Lung (tissue), 12 donors: Measurements from ENCODE around the gene HECW1. TPM values are rescaled to one million over a fixed set of nuclear protein-coding genes. Genes with fewer than 3 reads are reported as not detected.

ENCODE experiments used
- ATAC-seq: fragments of 200-7000 bp; cut with Tn5 transposase; one replicate; pipeline ENCODE4 v1.9.1; 2020; ENCODE audit warnings: moderate number of reproducible peaks; ENCODE audit not compliant: insufficient read depth, low FRiP score
- DNase-seq, 3 donors: peaks; one replicate each; pipeline ENCODE4 v3.0.0-alpha.2; 2013 to 2017
- H3K27ac ChIP-seq, 2 donors: one replicate each; pipeline ENCODE4 v1.5.1; 2013; ENCODE audit warnings: mild to moderate bottlenecking in 2 of 2, moderate library complexity in 2 of 2, control low read depth in 1 of 2, inconsistent platforms in 1 of 2, low read depth in 1 of 2, low read length in 1 of 2
- H3K27me3 ChIP-seq, 3 donors: one replicate each; pipeline ENCODE4 v1.5.1; 2013; ENCODE audit warnings: low read length in 2 of 3; ENCODE audit not compliant: control insufficient read depth in 3 of 3, insufficient read depth in 3 of 3
- H3K36me3 ChIP-seq, 4 donors: one replicate each; pipeline ENCODE4 v1.5.1; 2013; ENCODE audit warnings: low read length in 4 of 4, mild to moderate bottlenecking in 1 of 4, moderate library complexity in 1 of 4; ENCODE audit not compliant: control insufficient read depth in 4 of 4, insufficient read depth in 4 of 4
- H3K4me1 ChIP-seq, 5 donors: one replicate each; pipeline ENCODE4 v1.5.1; 2013; ENCODE audit warnings: low read length in 5 of 5, mild to moderate bottlenecking in 2 of 5, moderate library complexity in 1 of 5; ENCODE audit not compliant: control insufficient read depth in 5 of 5, insufficient read depth in 5 of 5
- H3K4me3 ChIP-seq: one replicate; pipeline ENCODE4 v1.5.1; 2013; ENCODE audit warnings: mild to moderate bottlenecking, control low read depth, moderate library complexity
- H3K9ac ChIP-seq, 2 donors: one replicate each; pipeline ENCODE4 v1.5.1; 2013; ENCODE audit warnings: low read length in 2 of 2, control low read depth in 1 of 2; ENCODE audit not compliant: insufficient read depth in 1 of 2
- H3K9me3 ChIP-seq, 4 donors: one replicate each; pipeline ENCODE4 v1.5.1; 2013; ENCODE audit warnings: low read length in 3 of 4, mild to moderate bottlenecking in 1 of 4, moderate library complexity in 1 of 4; ENCODE audit not compliant: control insufficient read depth in 4 of 4, insufficient read depth in 3 of 4
- CTCF ChIP-seq: IDR thresholded peaks from 2 replicates; pipeline ENCODE4 v1.5.1; 2012; ENCODE audit warnings: mild to moderate bottlenecking; ENCODE audit errors: control extremely low read depth, extremely low read depth
- WGBS, 2 donors: extraction: QIAGEN DNeasy Blood & Tissue Kit; methylation state at CpG; one replicate each; pipeline ENCODE4 v1.1.7; 2013; 5-methylcytosine and 5-hydroxymethylcytosine counted together
- polyA plus RNA-seq, 2 donors: library from polyadenylated mRNA; stranded (reverse); fragments of 200-250 nt; gene quantifications; one replicate each; pipeline ENCODE4 v1.2.1, GENCODE V29; 2013
- total RNA-seq, 2 donors: library from RNA; depleted of rRNA in 1 of 2; stranded (reverse); fragments of >200 nt in 1 of 2; gene quantifications; one replicate each; pipeline ENCODE4 v1.2.1, GENCODE V29; 2014 to 2021
- donor health status: control.
- donor health status: control.
- donor health status: Bipolar disorder and iron deficiency.
- donor health status: healthy.
- donor health status: DM: yes; HTN: yes; CAD: no.

The HECW1 gene
- total and polyA plus RNA-seq, 4 donors: 0.05 to 0.21 (median 0.13) TPM

DNA sequence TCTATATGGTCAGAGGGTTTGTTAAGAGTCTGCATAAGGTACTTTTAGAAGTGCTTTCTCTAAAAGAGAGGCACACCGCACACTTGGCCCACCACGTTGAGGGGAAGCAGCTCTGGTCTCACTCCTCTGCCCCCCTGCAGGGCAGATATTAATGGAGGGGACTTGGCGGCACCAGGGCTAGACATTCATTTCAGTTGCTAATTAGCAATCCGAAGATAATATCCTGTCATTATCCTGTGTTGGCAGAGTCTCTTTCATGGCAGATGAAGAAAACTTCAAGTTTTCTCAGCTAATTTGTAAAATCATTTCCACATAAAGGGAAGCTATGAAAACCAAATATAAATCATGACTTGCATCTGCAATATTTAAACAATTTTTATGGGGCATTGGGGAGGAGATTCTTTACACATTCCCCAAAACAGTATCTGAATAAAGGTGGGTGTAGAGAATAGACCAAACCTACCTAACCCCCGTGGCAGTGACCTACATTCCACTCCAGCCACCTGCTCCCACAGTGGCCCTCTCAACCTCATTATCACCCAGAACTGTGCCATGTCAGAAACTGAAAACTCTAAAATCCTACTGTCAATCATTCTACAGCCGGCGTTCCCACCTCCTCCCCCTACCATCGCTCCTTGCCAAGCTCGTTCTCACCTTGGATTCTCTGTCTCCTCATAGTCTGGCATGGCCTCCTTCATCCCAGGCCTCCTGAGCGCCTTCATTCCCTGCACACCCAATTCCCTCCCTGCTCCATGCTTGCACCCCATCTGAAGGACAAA lies 416.3 kb downstream of the HECW1 start:
- Histone ChIP-seq H3K27ac (no peak overlapping the region), H3K27me3 (no peaks in the 10 kb centered on the region), H3K4me3 (no peak overlapping the region), H3K9ac (no peak overlapping the region), H3K9me3 (no peaks in the 10 kb centered on the region), H3K4me1 (peaks cover 0 to 6% (median 0%) of the 10 kb centered on the region in 5 donors), H3K36me3 (no peaks in the 10 kb centered on the region)
- WGBS, 2 donors: 80 to 86% methylated on average over 10 of the region's 10 CpGs
- ATAC-seq: no peak
- TF ChIP-seq CTCF: no peak
- no peak for DNase-seq

DNA sequence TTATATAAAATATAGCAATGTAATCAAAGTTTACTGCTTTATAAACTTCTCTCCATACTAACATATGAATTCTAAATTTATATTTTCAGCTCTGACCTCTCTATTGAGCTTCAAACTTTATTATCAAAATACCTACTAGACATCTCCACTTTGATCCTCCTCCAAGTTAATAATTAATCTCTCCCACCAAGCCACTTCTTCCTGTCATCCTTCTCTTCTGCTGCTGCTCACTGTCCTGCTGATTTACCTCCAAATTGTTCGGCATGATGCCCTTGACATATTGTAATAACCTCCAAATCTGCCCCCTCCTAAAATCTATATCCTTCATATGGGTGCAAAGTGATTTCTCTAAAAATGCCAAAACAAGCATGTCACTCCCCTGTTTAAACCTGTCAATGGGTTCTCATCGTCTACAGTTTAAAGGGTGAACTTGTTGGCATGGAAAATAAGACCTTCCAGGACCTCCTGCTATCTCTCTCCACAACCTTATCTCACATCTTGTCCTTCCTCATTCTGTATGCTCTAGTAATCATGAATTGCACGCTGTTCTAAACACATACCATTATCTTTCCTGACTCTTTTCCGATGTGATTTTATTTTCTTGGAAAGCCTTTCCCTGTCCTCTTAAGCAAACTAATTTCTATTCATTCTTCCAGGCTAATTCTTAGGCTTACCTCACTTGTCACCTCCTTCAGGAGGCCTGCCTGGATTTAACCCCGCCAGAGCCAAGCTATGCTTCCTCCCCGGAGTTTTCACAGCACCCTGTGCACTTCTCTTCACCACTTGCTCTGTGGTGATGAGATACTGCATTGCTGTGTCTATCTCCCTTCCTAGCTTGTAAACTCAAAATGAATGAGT lies 418.3 kb downstream of the HECW1 start:
- ATAC-seq: no peak
- TF ChIP-seq CTCF: no peak
- Histone ChIP-seq H3K4me3 (no peak overlapping the region), H3K9ac (no peak overlapping the region), H3K27me3 (no peaks in the 10 kb centered on the region), H3K9me3 (no peaks in the 10 kb centered on the region), H3K27ac (no peak overlapping the region), H3K36me3 (no peaks in the 10 kb centered on the region), H3K4me1 (peaks cover 0 to 9% (median 0%) of the 10 kb centered on the region in 5 donors)
- DNase-seq: no peak
- WGBS, 2 donors: 68 to 80% methylated on average over 6 of the region's 6 CpGs

DNA sequence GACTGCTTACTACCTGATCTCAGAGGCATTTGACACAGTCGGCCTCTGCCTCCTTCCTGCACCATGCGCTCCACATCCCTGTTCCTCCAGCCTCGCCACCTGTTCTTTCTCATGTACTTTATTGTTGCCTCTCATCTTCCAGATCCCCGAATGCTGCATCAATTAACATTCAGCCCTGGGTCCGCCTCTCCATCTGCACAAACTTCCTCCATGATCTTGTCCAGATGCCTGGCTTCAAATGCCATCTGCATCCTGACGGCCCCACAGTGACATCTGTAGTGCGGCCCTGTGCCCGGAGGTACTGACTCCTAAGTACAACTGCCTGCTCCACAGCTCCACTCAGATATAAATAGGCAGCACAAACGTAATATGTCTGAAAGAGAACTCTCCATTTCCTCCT lies 419.3 kb downstream of the HECW1 start:
- ATAC-seq (no peak), DNase-seq (no peak)
- WGBS, 2 donors: 80 to 82% methylated on average over 9 of the region's 9 CpGs
- no peaks in the 10 kb centered on the region for H3K27me3 ChIP-seq
- H3K4me3 ChIP-seq: no peak overlapping the region
- H3K27ac ChIP-seq: no peak overlapping the region
- no peaks in the 10 kb centered on the region for H3K9me3 ChIP-seq
- peaks cover 0 to 9% (median 0%) of the 10 kb centered on the region in 5 donors for H3K4me1 ChIP-seq
- no peaks in the 10 kb centered on the region for H3K36me3 ChIP-seq
- no peak overlapping the region for H3K9ac ChIP-seq
- no peak for TF ChIP-seq CTCF
